NCI-H1436 (cell line): ENCODE results near the gene OR6A2.

Source experiments
- DNase-seq: peaks from one replicate; lab custom pipeline; 2025; lab: John Stamatoyannopoulos, UW

Gene OR6A2

DNA sequence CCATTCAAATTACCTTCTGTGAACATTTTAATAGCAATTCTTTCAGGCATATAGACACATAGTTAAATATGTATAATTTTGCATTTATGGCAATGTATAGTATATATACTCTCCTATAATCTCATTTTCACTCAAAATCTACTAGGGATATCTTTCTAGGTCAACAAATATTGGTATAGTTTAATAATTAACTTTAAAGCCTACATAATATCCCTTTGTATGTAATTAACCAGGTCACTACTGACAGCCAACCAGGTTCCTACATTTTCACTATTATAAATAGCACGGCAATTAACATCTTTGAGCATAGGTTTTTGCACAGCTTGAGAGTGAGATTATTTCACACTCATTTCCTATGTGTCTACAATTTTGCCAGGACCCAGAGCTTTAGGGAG is 43.5 kb downstream of the OR6A2 start:
- no peak for DNase-seq

DNA sequence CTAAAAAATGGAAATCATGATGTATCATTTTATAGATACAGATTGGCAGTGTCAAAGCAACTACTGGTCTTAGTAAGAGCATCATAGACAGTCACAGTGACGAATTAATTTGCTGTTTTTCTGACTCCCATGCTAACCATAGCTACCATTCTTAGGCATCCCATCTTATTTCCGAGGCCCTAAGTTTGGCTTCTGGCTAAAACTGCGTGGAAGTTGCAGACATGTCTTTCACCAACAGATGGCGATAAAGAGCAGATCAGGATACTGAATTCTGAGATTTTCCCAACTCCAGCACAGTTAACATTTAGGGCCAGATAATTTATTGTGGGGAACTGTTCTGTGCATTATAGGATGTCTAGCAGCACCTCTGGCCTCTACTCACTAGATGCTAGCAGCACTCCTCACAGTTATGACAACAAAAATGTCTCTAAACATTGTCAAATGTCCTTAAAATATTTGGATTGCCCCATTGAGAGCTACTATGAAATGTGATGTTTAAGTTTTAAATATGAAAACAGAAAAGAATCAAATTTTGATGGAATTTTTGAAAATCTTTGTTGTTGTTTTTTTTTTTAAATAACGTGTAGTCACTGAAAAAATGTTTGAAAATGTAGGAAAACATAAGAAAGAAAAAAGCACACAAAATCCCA is 44.1 kb downstream of the OR6A2 start:
- peak; percentile 1 for DNase-seq

DNA sequence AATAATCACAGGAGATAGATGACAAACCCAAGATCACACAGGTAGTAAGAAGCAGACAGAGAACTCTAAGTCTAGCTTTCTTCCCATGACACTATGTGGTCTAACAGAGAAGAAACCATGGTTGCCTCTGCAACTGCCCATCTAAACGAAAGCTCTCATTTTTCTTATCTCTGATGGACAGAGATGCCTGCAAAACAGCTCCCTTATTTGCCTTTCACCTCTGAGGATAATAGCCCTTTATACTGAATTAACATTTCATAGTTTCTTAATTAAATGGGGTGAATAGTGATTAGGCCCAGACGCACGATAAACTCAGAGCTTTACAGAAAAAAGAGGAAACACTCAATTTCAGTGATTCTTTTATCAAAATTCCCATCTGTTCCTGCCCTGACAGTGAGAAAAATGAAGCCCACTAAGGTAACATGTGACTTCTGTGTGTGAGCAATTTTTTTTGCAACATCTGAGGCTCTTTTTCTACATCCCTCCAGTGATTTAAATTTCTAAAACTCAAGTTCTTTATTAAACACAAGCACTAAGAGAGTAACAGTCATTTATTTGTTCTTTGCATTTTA is 52.3 kb downstream of the OR6A2 start:
- no peak for DNase-seq

DNA sequence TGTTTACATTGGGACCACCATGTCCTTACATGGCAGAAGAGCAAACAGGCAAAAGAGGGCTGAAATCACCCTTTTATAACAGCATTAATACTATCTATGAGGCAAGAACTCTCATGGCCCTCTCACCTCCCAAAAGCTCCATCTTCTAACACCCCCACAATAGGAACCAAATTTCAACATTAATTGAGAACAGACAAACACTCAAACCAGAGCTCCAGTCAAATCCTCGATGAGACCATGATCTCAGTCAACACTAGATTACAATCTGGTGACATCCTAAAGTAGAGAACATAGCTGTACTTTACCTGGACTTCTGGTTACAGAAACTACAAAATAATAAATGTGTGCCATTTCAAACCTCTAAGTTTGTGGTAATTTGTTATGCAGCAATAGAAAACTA is 52.9 kb downstream of the OR6A2 start:
- DNase-seq, result no peak

DNA sequence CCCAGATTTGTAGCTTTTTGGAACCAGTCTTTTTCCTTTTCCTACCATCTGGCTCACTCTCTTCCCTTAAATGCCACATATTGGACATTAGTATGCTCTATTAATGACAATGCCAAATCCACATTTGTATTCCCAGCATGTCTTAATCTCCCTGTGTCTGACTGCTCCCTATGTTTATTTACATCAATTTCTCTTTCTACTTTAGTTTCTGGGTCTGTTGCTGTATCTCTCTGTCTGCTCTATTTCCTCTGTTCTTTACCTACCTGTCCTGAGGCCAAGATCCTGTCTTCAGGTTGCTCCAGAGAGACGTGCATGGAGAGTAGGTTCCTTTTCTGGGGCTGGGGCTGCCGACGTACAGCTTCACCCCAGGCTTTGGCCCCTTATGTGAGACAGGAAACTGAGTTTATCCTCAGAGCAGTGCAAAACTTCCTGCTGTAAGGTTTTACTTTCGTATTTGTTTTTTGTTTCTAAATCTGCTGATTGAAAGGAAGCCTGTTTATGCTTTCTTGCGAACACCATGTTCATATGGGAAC is 53.3 kb downstream of the OR6A2 start:
- no peak for DNase-seq

DNA sequence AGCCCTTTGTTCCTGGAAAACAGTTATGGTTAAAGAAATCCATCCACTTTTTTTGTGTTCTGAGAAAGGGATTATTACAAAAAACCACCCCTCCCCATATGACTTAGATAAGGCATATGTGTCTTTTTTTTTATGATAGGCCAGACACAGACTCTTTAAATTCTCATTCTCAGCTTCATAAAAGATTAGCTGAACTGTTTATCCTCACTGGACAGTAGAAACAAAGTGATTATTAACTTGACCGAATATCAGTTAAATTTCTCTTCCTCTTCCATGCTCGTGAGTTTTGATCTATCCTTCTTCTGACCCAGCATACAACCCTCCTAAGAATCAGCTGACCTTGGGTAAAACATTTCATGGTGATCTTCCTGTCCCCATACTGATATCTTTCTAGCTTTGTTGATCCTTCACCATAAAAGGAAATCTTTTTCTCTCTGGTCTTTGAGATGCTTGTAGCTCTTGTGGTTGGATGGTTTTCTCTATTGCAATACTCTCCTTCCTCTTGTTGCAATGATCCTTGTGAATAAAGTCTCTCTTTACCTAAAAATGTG is 53.9 kb downstream of the OR6A2 start:
- DNase-seq, result no peak

DNA sequence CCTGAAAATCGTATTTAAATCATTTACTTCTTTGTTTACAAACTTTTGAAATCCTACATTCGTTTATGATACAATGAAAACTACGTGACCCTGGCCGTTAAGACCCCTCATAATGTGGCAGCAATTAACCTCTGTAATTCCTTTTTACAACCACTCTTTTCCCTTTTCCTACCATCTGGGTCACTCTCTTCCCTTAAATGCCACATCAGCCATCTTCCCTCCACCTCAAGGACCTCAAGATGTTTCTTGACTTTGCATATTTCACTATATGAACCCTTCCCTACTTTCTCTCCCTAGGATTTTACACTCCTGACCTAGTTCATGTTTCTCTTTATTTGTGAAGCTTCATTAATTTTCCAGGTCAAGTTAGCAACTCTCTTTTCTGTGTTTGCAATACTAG is 54.5 kb downstream of the OR6A2 start:
- no peak for DNase-seq

DNA sequence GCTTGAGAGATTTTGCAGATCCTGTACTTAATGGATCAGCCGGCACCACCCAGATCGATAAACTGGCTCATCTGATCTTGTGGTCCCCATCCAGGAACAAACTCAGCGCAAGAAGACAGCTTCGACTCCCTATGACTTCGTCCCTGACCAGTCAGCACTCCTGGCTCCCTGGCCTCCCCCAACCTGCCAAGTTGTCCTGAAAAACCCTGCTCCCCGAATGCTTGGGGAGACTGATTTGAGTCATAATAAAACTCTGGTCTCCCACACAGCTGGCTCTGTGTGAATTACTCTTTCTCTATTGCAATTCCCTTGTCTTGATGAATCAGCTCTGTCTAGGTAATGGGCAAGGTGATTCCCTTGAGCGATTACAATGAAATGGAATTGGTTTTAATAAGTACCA is 57.2 kb downstream of the OR6A2 start:
- DNase-seq, result no peak
